Stimulated activated CD4-positive, alpha-beta T cell treated with anti-CD3 and anti-CD28 coated beads, TNF-alpha, amount 100 ng/mL, for 24 hours (primary cell): ENCODE data around the gene NLK.
"Not testable (repeated sequence)": the region's sequence is repeated elsewhere in the genome, so short reads cannot be mapped to it uniquely, and the experiment has no call there.

Experiments used
- DNase-seq, 3 experiments: peaks; one replicate each; pipeline ENCODE4 v3.0.0-alpha.2; 2020; ENCODE audit warnings: low read depth in 3 of 3

NLK gene

GRCh38 chr17:28231624-28232023, 189.1 kb downstream of the NLK start:
- DNase-seq, result not testable (repeated sequence)

DNA sequence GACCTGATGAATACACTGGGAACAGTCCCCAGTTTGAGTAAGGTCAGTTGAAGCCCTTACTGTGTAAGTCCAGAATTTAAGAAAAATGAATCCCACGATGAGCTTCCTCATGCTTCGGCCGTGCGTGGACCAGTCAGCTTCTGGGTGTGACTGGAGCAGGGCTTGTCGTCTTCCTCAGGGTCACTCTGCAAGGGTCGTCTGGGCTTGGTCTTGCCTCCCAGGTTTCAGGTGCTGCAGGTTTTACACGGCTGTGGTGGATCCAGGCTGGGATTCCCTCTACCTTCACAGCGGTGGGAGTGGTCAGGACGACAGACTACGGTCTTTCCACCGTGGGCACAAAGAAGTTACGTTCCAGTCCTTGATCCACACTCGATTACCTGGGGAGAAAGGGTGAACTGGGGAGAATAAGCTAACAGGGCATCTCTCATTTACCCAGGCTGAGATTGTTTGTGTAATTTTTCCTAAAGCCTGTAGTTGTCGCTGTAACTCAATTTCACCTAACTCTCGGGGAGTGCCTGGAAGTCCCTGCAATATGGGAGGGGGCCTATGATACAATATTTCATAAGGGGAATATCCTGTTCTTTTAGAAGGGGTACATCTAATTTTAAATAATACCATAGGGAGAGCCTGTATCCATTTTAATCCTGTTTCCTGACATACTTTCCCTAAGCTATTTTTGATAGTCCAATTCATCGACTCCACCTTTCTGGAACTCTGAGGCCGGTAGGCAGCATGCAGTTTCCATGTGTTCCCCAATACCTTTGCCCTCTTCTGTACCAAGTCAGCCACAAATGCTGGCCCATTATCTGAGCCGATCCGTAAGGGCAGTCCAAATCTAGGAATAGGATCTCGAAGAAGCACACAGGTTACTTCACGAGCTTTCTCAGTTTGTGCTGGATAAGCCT, 190.7 kb downstream of the NLK start:
- not testable (repeated sequence) for DNase-seq

DNA sequence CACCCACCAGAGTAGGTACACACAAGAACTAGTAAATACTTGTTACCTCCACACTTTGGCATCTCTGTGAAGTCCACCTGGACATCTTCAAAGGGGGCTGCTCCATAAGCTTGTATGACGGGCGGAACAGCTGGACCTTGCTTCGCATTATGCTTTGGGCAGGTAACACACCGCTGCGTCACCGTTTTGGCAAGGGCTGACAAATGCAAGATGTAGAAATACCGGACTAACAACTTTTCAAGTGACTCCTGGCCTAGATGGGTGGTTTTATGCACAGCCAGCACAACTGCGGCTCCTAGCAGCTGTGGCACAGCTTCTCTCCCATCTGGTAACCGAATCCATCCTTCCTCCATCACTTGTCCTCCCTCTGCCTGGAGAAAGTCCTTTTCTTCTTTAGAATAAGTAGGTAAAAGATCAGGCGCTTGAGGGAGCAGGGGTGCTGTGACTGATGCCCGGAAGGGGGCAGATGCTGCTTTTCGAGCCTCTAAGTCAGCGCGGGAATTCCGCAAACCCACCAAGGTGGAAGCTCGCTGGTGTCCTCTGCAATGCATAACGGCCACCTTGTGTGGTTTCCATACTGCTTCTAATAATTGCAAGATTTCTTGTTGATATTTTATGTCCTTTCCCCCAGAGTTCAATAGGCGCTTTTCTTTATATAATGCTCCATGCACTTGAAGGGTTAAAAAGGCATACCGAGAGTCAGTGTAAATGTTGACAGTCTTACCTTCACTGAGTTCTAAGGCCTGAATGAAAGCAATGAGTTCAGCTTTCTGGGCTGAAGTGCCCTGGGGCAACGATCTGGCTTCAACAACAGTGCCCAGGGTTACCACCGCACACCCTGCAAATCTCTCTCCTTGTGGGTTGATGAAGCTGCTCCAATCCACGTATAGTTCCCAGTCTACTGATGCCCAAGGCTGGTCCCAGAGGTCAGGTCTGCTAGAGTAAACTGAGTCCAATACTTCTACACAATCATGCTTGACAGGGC, 191.7 kb downstream of the NLK start:
- DNase-seq, result not testable (repeated sequence)

DNA sequence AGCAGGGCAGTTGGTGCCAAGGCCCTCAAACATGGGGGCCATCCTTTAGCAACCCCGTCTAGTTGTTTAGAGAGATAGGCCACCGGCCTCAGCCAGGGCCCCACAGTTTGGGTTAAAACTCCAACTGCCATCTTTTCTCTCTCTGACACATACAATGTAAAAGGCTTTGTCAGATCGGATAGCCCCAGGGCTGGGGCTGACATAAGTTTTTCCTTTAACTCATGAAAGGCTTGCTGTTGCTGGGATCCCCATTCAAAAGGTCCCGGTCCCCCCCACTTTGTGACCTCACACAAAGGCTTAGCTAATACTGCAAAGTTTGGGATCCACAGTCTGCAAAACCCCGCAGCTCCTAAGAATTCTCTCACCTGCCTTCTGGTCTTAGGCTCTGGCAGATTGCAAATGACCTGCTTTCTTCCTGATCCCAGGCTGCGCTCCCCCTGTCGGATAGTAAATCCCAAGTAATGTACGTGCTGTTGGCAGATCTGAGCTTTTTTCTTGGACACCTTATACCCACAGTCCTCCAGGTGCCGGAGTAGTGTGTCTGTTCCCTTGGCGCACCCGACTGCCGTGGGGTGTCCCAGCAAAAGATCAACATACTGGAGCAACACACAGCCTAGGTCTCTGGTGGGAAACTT, 192.7 kb downstream of the NLK start:
- not testable (repeated sequence) for DNase-seq

DNA sequence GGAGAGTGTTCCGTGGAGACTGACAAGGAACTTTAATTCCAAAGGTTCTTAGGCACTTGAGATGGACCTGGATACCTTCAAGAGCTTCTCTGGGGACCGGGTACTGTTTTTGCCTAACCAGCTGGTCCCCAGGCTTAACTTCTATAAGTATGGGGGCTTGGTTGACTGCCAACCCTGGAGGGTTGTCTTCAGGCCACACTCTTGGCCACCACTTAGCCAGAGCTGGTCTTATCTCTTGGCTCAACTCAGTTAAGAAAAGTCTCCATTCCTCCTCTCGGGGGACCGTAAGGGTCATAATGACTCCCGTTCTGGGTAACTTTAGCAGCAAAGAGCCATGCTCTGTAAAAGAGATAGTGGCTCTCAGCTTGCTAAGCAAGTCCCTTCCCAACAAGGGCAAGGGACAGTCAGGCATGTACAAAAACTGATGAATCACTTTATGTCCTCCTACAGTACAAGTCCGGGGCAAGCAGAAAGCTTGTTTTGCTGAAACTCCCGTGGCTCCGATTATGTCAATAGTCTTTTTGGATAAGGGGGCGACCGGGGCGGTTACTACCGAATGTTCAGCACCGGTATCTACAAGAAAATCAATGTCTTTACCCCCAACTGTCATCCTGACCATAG, 193.7 kb downstream of the NLK start:
- DNase-seq, result not testable (repeated sequence)

GRCh38 chr17:28238547-28239270, 196.2 kb downstream of the NLK start:
- DNase-seq, result not testable (repeated sequence)

DNA sequence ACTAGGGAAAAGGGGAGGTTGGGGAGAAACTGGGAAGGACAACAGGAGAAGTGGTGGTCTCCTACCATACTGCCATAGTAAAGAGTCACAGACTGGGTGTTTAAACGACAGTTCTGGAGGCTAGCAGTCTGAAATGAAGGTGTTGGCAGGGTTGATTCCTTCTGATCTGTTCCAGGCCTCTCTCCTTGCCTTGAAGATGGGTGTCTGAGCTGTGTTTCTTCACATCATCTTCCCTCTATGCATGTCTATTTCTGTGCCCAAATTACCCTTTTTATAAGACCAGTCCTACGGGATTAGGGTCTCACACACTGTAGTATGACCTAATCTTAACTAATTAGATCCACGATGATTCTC, 196.8 kb downstream of the NLK start:
- DNase-seq, result no peak

- no peak for DNase-seq
Measured at GRCh38 chr17:28240688-28241340, 198.3 kb downstream of the NLK start.

- DNase-seq, result no peak
Measured at GRCh38 chr17:28242791-28243190, 200.3 kb downstream of the NLK start.

DNA sequence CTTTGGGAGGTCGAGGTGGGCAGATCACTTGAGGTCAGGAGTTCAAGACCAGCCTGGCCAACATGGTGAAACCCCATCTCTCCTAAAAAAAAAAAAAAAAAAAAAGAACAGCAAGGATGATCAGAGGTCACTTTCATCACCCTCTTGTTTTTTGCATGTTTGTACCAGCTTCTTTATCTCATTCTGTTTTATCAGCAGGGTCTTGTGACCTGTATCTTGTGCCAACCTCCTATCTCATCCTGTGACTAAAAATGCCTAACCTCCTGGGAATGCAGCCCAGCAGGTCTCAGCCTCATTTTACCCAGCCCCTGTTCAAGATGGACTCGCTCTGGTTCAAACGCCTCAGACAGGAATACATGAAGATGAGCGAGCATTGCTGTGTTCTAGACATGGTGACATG, 200.8 kb downstream of the NLK start:
- not testable (repeated sequence) for DNase-seq

DNA sequence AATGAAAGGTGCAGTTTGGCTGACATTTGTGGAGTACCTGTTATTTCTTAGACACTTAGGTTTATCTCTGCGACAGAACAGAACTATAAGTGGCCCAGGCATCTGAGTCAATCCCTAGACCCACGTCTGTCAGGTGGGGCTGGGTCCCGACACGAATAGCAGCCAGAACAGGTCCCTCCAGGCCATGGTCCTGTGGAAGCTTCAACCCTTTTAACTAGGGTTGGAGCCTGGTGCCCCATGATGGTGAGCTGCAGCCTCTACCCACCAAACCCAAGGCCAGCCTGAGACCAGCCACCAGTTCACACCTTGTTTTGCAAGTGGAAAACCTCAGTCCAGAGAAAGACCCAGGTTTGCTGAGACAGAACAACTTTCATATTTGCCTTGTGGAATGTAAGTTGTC, 202.0 kb downstream of the NLK start:
- no peak for DNase-seq
